ENCODE data around the gene ZFP1. TPM values are rescaled to one million over a fixed set of nuclear protein-coding genes. Genes with fewer than 3 reads are reported as not detected.

Gene ZFP1
- total RNA-seq, 1 experiment from 2014 or later, result 15.3 TPM

DNA sequence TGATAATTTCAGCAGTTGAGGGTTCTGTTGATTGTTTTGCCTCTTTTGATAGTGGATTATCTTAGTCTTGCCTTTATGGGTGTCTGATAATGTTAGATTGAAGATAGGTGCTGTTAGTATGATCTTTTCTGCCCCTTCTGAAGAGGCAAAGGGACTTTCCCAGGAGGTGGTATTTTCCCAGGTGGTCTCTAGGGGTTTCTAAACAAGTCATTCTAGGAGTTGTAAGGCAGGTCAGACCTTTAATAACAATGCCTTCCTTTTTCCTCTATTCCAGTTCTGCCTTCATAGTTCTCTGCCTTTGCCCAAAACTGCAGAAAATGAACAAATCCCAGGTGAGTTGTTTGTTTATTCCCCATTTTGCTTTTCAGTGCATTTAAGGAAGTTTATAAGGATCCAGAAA is 4.3 kb downstream of the ZFP1 start:
- Histone ChIP-seq H3K9me3 (ENCODE audit: control insufficient read depth, low read depth, low read length) (no peaks in the 10 kb centered on the region), H3K18ac (ENCODE audit: insufficient read length, low read depth, low read length) (no peak overlapping the region), H4K20me1 (ENCODE audit: control insufficient read depth, insufficient read depth, insufficient read length) (no peaks in the 10 kb centered on the region), H3K4ac (ENCODE audit: low read depth, low read length) (no peak overlapping the region), H3K79me1 (ENCODE audit: insufficient read depth, low read depth, low read length, poor library complexity, severe bottlenecking) (peaks cover 5% of the 10 kb centered on the region), H2BK120ac (ENCODE audit: low read depth, low read length, poor library complexity, severe bottlenecking) (no peak overlapping the region), H3K56ac (ENCODE audit: insufficient read length, low read depth, low read length) (no peak overlapping the region), H3K27ac (ENCODE audit: insufficient read length, low read depth, low read length) (no peak overlapping the region), H3K4me1 (ENCODE audit: insufficient read depth, low read length) (no peaks in the 10 kb centered on the region), H3K23me2 (ENCODE audit: insufficient read length, low read depth, low read length, poor library complexity, severe bottlenecking) (peaks cover 2% of the 10 kb centered on the region), H4K91ac (ENCODE audit: insufficient read length, low read depth, low read length) (no peak overlapping the region), H2BK5ac (ENCODE audit: insufficient read length, low read length) (no peak overlapping the region), H2BK12ac (ENCODE audit: insufficient read length, low read depth, low read length) (no peak overlapping the region), H3K27me3 (ENCODE audit: insufficient read depth, low read length) (no peaks in the 10 kb centered on the region), H4K5ac (ENCODE audit: insufficient read length, low read depth, low read length) (no peak overlapping the region), H2BK15ac (ENCODE audit: low read depth, low read length) (no peak overlapping the region), H3K79me2 (ENCODE audit: insufficient read depth, low read length) (peaks cover 7% of the 10 kb centered on the region), H3T11ph (ENCODE audit: low read length) (no peak overlapping the region), H3K23ac (ENCODE audit: insufficient read length, low read depth, low read length) (no peak overlapping the region), H3K4me2 (ENCODE audit: insufficient read depth, insufficient read length, low read length) (no peak overlapping the region), H3K14ac (ENCODE audit: insufficient read depth, low read length) (no peak overlapping the region), H2BK20ac (ENCODE audit: low read depth, low read length, poor library complexity, severe bottlenecking) (no peak overlapping the region), H2AK5ac (ENCODE audit: insufficient read length, low read length) (no peak overlapping the region), H3K9ac (ENCODE audit: extremely low read depth, insufficient read length, low read length) (no peak overlapping the region), H4K8ac (replicated peaks; ENCODE audit: insufficient read length, low read depth, low read length) (no peak overlapping the region), H2AFZ (ENCODE audit: low read length) (no peak overlapping the region)
- TF ChIP-seq, protein P1, sequence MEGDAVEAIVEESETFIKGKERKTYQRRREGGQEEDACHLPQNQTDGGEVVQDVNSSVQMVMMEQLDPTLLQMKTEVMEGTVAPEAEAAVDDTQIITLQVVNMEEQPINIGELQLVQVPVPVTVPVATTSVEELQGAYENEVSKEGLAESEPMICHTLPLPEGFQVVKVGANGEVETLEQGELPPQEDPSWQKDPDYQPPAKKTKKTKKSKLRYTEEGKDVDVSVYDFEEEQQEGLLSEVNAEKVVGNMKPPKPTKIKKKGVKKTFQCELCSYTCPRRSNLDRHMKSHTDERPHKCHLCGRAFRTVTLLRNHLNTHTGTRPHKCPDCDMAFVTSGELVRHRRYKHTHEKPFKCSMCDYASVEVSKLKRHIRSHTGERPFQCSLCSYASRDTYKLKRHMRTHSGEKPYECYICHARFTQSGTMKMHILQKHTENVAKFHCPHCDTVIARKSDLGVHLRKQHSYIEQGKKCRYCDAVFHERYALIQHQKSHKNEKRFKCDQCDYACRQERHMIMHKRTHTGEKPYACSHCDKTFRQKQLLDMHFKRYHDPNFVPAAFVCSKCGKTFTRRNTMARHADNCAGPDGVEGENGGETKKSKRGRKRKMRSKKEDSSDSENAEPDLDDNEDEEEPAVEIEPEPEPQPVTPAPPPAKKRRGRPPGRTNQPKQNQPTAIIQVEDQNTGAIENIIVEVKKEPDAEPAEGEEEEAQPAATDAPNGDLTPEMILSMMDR (conservative IDR thresholded peaks at IDR 0.05), result no peak
- H3K9me3 Mint-ChIP-seq, result peaks cover 25 to 36% of the 10 kb centered on the region in 2 experiments
- H3K27ac Mint-ChIP-seq, result no peak overlapping the region
- peaks cover 0 to 7% of the 10 kb centered on the region in 2 experiments; a peak in 3 of 4 replicates for H3K4me1 Mint-ChIP-seq
- H3K27me3 Mint-ChIP-seq (ENCODE audit: low read depth), result no peaks in the 10 kb centered on the region
- no peak overlapping the region for H3K4me3 Mint-ChIP-seq
- DNase-seq, result no peak
- peaks cover 64 to 75% (median 69%) of the 10 kb centered on the region in 3 experiments for H3K36me3 Mint-ChIP-seq (ENCODE audit: insufficient read depth in 1 of 3, low read depth in 3 of 3)
